GM21390 (cell line): ENCODE data around the gene C5AR2.
"Not testable (repeated sequence)": the region's sequence is repeated elsewhere in the genome, so short reads cannot be mapped to it uniquely, and the experiment has no call there.

Source experiments
- ATAC-seq: cut with Tn5 transposase; IDR thresholded peaks from one replicate; pipeline ENCODE4 v1.9.1; 2021; ENCODE audit not compliant: unreplicated experiment

C5AR2 gene

GRCh38 chr19:47383890-47384289 is 51.9 kb downstream of the C5AR2 start:
- ATAC-seq, result not testable (repeated sequence)

- not testable (repeated sequence) for ATAC-seq
Measured at GRCh38 chr19:47384533-47384932, 52.6 kb downstream of the C5AR2 start.

- not testable (repeated sequence) for ATAC-seq
Measured at GRCh38 chr19:47386582-47386981, 54.6 kb downstream of the C5AR2 start.

- not testable (repeated sequence) for ATAC-seq
Measured at GRCh38 chr19:47387623-47388022, 55.6 kb downstream of the C5AR2 start.

GRCh38 chr19:47388721-47389120 is 56.7 kb downstream of the C5AR2 start:
- ATAC-seq, result not testable (repeated sequence)

- ATAC-seq, result no peak
Measured at GRCh38 chr19:47389150-47389556, 57.2 kb downstream of the C5AR2 start.

GRCh38 chr19:47390533-47391488 is 58.8 kb downstream of the C5AR2 start:
- no peak for ATAC-seq

GRCh38 chr19:47391510-47392223 is 59.7 kb downstream of the C5AR2 start:
- no peak for ATAC-seq
